Hepatocyte (in vitro differentiated cells): ENCODE results near the gene MS4A6E. TPM values are rescaled to one million over a fixed set of nuclear protein-coding genes. Genes with fewer than 3 reads are reported as not detected.
"Not testable (repeated sequence)": the region's sequence is repeated elsewhere in the genome, so short reads cannot be mapped to it uniquely, and the experiment has no call there.

Experiments
- DNase-seq: peaks from one replicate; pipeline ENCODE4 v3.0.0-alpha.2; 2016; ENCODE audit warnings: low spot score
- H2AFZ ChIP-seq: fragments of 200-600 bp; sonication (generic); 2 replicates; pipeline ENCODE4 v1.6.0; 2016; ENCODE audit warnings: antibody characterized with exemption, mild to moderate bottlenecking
- H3K27ac ChIP-seq: fragments of 200-600 bp; sonication (generic); 2 replicates; pipeline ENCODE4 v1.5.1; 2016; ENCODE audit warnings: mild to moderate bottlenecking
- H3K27me3 ChIP-seq: fragments of 200-600 bp; sonication (generic); 2 replicates; pipeline ENCODE4 v1.6.1; 2016
- H3K36me3 ChIP-seq: fragments of 200-600 bp; sonication (generic); replicated peaks from 2 replicates; pipeline ENCODE4 v1.5.1; 2016; ENCODE audit warnings: low read depth; ENCODE audit not compliant: insufficient read depth
- H3K4me1 ChIP-seq: fragments of 200-600 bp; sonication (generic); 2 replicates; pipeline ENCODE4 v1.5.1; 2016; ENCODE audit warnings: mild to moderate bottlenecking, moderate library complexity; ENCODE audit not compliant: insufficient read depth
- H3K4me2 ChIP-seq: fragments of 200-600 bp; sonication (generic); 2 replicates; pipeline ENCODE4 v1.6.0; 2016
- H3K4me3 ChIP-seq: fragments of 200-600 bp; sonication (generic); 2 replicates; pipeline ENCODE4 v1.5.1; 2016; ENCODE audit warnings: mild to moderate bottlenecking
- H3K79me2 ChIP-seq: fragments of 200-600 bp; sonication (generic); 2 replicates; pipeline ENCODE4 v1.6.0; 2017; ENCODE audit warnings: mild to moderate bottlenecking
- H3K9me2 ChIP-seq: fragments of 200-600 bp; sonication (generic); replicated peaks from 2 replicates; pipeline ENCODE4 v1.6.0; 2017; ENCODE audit warnings: mild to moderate bottlenecking; ENCODE audit not compliant: insufficient read depth
- H3K9me3 ChIP-seq: fragments of 200-600 bp; sonication (generic); 2 replicates; pipeline ENCODE4 v1.5.1; 2016; ENCODE audit warnings: low read depth, mild to moderate bottlenecking
- H4K20me1 ChIP-seq: fragments of 200-600 bp; sonication (generic); 2 replicates; pipeline ENCODE4 v1.6.0; 2016; ENCODE audit warnings: mild to moderate bottlenecking; ENCODE audit not compliant: insufficient read depth, poor library complexity, severe bottlenecking
- EZH2 ChIP-seq: fragments of 200-600 bp; sonication (generic); IDR thresholded peaks from 2 replicates; pipeline ENCODE4 v1.6.1; 2016; ENCODE audit warnings: antibody characterized with exemption, mild to moderate bottlenecking, borderline replicate concordance
- EZH2phosphoT487 ChIP-seq: fragments of 200-600 bp; sonication (generic); IDR thresholded peaks from one replicate; pipeline ENCODE4 v1.6.1; 2018; ENCODE audit warnings: antibody characterized with exemption, mild to moderate bottlenecking, low read depth, moderate library complexity; ENCODE audit not compliant: unreplicated experiment, severe bottlenecking
- WGBS: methylation state at CpG from one replicate; pipeline ENCODE4 v1.1.6; 2016; ENCODE audit warnings: low lambda C conversion rate; ENCODE audit errors: missing lambda C conversion rate; 5-methylcytosine and 5-hydroxymethylcytosine counted together
- polyA plus RNA-seq: library from polyadenylated mRNA; unstranded; fragments of >200 nt; fragmentation: Nextera tagmentation; extraction: Ambion mirVana; gene quantifications from 2 replicates; pipeline ENCODE4 v1.2.1, GENCODE V29; 2016
- total RNA-seq: library from RNA; depleted of rRNA; stranded (reverse); fragments of >200 nt; gene quantifications from 2 replicates; pipeline ENCODE4 v1.2.3, GENCODE V29; 2014
- TF ChIP-seq, protein P1 (sequence below): fragments of 200-600 bp; sonication (generic); IDR thresholded peaks from 2 replicates; pipeline ENCODE4 v1.5.1; 2016; ENCODE audit warnings: antibody characterized with exemption, mild to moderate bottlenecking; ENCODE audit not compliant: poor library complexity

The MS4A6E gene
- total and polyA plus RNA-seq, 2 experiments from 2014 or later: not detected

DNA sequence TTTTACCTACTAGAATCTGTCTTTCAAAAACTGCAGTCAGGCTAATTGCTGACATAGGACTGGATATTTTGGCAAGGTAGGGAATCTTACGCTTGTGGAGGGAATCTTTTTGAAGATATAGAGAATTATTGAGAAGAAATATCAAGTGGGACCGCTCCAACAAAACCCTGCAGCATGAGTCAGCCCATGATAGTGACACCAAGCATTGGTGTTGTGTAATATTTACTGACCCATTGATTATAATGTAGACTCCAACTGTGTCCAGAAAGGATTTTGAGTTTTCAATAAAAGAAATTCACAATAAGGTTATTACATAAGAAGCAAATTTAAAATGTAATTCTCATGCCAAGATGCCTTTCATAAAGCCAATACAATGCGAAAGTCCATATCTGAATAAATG lies 25.9 kb upstream of the MS4A6E start:
- Histone ChIP-seq H3K79me2 (no peaks in the 10 kb centered on the region), H3K36me3 (no peaks in the 10 kb centered on the region), H3K9me3 (no peaks in the 10 kb centered on the region), H3K4me1 (no peaks in the 10 kb centered on the region), H3K27ac (no peak overlapping the region), H4K20me1 (no peaks in the 10 kb centered on the region), H3K4me2 (no peak overlapping the region), H3K4me3 (no peak overlapping the region), H3K9me2 (no peaks in the 10 kb centered on the region), H3K27me3 (no peaks in the 10 kb centered on the region), H2AFZ (no peak overlapping the region)
- TF ChIP-seq EZH2phosphoT487 (no peak), EZH2 (no peak)
- TF ChIP-seq, protein P1, sequence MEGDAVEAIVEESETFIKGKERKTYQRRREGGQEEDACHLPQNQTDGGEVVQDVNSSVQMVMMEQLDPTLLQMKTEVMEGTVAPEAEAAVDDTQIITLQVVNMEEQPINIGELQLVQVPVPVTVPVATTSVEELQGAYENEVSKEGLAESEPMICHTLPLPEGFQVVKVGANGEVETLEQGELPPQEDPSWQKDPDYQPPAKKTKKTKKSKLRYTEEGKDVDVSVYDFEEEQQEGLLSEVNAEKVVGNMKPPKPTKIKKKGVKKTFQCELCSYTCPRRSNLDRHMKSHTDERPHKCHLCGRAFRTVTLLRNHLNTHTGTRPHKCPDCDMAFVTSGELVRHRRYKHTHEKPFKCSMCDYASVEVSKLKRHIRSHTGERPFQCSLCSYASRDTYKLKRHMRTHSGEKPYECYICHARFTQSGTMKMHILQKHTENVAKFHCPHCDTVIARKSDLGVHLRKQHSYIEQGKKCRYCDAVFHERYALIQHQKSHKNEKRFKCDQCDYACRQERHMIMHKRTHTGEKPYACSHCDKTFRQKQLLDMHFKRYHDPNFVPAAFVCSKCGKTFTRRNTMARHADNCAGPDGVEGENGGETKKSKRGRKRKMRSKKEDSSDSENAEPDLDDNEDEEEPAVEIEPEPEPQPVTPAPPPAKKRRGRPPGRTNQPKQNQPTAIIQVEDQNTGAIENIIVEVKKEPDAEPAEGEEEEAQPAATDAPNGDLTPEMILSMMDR: no peak
- WGBS: 81% methylated on average over 3 of the region's 3 CpGs
- DNase-seq: no peak

GRCh38 chr11:60301884-60302283 lies 25.2 kb upstream of the MS4A6E start:
- H3K4me2 ChIP-seq, H4K20me1 ChIP-seq, H3K27me3 ChIP-seq, H3K4me1 ChIP-seq, DNase-seq, H3K36me3 ChIP-seq, H3K9me3 ChIP-seq, H2AFZ ChIP-seq, H3K4me3 ChIP-seq, H3K9me2 ChIP-seq, H3K27ac ChIP-seq, H3K79me2 ChIP-seq: not testable (repeated sequence)
- 79% methylated on average over 6 of the region's 6 CpGs for WGBS

DNA sequence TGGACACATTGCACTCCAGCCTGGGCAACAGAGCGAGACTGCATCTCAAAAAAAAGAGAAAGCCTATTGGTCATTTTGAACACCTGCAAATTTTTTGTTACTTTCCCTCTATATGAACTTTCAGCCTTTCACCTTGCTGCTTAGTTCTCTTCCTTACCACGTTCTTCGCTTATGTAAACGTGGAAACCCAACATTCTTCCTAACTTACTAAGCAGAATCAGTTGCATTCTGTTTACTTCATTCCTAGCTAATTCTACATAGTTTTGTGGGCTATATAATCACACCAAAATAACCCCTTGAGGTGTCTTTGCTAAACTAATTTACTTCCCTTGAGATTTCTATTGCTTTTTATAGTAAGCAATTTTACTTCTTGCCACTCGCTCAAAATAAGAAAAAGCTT lies 23.4 kb upstream of the MS4A6E start:
- DNase-seq: no peak
- H3K27ac ChIP-seq: no peak overlapping the region
- H3K79me2 ChIP-seq: no peaks in the 10 kb centered on the region
- 80% methylated on average over 5 of the region's 5 CpGs for WGBS
- H3K36me3 ChIP-seq: no peaks in the 10 kb centered on the region
- H3K9me3 ChIP-seq: no peaks in the 10 kb centered on the region
- H3K4me1 ChIP-seq: no peaks in the 10 kb centered on the region
- H4K20me1 ChIP-seq: no peaks in the 10 kb centered on the region
- H3K27me3 ChIP-seq: no peaks in the 10 kb centered on the region
- no peak for TF ChIP-seq EZH2
- no peak for TF ChIP-seq EZH2phosphoT487
- TF ChIP-seq, protein P1: no peak
- no peak overlapping the region for H2AFZ ChIP-seq
- no peaks in the 10 kb centered on the region for H3K9me2 ChIP-seq
- H3K4me2 ChIP-seq: no peak overlapping the region
- H3K4me3 ChIP-seq: no peak overlapping the region

DNA sequence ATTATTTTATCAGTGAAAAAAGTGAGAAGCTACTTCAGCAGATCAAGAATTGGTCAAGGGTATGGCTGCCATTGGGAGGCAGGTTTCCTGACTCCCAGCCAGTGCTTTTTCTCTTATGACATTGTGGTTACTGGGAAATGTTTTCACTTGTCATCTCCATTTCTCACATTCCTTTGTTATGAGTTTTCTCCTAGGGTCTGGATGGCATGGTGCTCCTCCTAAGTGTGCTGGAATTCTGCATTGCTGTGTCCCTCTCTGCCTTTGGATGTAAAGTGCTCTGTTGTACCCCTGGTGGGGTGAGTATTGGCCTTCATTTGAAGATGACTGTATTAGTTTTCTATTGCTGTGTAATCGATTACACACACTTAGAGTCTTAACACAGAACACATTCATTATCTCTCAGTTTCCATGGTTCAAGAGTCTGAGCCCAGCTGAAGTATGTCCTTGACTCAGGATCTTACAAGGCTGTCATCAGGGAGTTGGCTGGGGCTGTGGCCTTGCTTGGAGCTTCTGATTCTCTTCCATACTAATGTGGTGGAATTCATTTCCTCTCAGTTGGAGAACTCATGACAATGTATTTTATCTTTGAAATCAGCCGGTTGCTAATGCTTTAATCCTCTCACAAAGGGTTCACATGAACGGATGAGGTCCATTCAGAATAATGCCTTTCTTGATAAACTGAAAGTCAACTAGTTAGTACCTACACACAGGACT lies 21.0 kb upstream of the MS4A6E start:
- Histone ChIP-seq H2AFZ (no peak overlapping the region), H3K27me3 (no peaks in the 10 kb centered on the region), H3K79me2 (no peaks in the 10 kb centered on the region), H3K36me3 (no peaks in the 10 kb centered on the region), H3K9me2 (no peaks in the 10 kb centered on the region), H3K4me3 (no peak overlapping the region), H3K9me3 (no peaks in the 10 kb centered on the region), H3K4me1 (no peaks in the 10 kb centered on the region), H4K20me1 (no peaks in the 10 kb centered on the region), H3K27ac (no peak overlapping the region), H3K4me2 (no peak overlapping the region)
- 62% methylated on average over 3 of the region's 3 CpGs for WGBS
- no peak for TF ChIP-seq EZH2phosphoT487
- DNase-seq: no peak
